ENCODE data around the gene ZNF174.

Gene ZNF174

DNA sequence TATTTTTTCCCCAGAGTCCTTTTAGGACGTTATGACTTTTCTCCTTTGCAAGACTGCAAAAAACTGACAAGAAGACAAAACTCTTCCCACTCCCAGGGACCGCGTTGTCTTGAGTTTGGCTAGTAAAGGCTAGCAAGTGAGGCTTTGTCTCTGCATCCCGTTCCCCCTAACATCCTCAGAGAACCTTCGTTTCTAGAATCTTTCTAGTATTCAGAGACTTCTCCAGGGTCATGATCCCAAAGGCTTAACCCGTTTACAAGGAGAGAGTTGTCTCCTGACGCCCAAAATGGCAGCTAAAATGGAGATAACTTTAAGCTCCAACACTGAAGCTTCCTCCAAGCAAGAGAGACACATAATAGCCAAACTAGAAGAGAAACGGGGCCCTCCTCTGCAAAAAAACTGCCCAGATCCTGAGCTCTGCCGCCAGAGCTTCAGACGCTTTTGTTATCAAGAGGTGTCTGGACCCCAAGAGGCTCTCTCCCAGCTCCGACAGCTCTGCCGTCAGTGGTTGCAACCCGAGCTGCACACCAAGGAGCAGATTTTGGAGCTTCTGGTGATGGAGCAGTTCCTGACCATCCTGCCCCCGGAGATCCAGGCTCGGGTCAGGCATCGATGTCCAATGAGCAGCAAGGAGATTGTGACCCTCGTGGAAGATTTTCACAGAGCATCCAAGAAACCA lies 843 bp downstream of the ZNF174 start:
- H3K27ac ChIP-seq = peak overlapping the region; percentile 75
- TF ChIP-seq, protein P1, sequence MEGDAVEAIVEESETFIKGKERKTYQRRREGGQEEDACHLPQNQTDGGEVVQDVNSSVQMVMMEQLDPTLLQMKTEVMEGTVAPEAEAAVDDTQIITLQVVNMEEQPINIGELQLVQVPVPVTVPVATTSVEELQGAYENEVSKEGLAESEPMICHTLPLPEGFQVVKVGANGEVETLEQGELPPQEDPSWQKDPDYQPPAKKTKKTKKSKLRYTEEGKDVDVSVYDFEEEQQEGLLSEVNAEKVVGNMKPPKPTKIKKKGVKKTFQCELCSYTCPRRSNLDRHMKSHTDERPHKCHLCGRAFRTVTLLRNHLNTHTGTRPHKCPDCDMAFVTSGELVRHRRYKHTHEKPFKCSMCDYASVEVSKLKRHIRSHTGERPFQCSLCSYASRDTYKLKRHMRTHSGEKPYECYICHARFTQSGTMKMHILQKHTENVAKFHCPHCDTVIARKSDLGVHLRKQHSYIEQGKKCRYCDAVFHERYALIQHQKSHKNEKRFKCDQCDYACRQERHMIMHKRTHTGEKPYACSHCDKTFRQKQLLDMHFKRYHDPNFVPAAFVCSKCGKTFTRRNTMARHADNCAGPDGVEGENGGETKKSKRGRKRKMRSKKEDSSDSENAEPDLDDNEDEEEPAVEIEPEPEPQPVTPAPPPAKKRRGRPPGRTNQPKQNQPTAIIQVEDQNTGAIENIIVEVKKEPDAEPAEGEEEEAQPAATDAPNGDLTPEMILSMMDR (conservative IDR thresholded peaks at IDR 0.05) = no peak

DNA sequence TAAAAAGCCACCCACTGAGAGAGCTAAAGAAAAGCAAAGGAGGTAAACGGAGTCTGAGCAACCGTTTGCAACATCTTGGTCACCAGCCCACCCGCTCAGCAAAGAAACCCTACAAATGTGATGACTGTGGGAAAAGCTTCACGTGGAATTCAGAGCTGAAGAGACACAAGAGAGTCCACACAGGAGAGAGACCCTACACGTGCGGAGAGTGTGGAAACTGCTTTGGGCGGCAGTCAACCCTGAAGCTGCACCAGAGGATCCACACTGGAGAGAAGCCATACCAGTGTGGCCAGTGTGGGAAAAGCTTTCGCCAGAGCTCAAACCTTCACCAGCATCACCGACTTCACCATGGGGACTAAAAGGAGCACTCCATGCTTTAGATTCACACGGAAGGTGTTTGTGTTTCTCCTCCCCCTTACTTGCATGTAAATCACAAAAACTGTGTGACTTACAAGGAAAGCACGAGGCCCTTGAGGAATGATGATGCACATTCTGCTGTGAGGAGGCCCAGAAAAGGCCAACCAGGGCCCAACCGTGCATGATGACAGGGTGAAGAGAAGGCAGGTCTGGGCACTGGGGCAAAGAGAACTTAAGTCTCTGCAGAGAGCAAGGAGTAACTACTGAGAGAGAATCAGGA lies 7.7 kb downstream of the ZNF174 start:
- H3K27ac ChIP-seq = no peak overlapping the region
- TF ChIP-seq, protein P1 (conservative IDR thresholded peaks at IDR 0.05) = no peak

DNA sequence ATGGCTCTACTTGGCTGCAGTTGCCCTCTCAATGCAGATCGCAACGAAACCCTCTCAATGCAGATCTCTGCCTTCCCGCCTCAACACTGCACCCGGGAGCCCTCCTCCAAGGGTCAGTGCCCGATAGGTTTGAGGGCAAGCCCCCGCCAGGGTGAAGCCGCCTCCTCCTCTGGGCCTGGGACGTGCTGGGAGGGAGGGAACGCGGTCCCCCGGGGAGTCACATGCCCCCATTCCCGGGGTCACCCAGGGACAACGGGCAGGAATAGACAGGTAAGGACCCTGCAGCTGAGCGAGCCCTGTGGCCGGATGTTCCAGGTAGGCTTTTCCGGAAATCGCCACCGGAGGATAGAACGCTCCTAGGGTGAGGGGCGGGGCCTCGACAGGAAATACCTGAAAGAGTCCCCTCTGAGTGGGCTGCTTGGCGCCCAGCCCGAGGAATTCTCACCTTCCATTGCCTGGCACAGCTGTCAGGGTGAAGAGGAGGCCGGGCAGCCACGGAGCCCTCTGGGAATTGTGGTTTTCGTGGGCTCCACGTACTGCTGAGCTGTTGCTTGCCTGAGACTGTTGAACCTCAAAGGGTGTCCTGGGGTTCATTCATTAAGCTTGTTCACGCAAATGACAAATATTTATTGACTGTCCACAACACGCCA lies 12.8 kb downstream of the ZNF174 start:
- TF ChIP-seq, protein P1 (conservative IDR thresholded peaks at IDR 0.05) = no peak
- H3K27ac ChIP-seq = no peak overlapping the region

DNA sequence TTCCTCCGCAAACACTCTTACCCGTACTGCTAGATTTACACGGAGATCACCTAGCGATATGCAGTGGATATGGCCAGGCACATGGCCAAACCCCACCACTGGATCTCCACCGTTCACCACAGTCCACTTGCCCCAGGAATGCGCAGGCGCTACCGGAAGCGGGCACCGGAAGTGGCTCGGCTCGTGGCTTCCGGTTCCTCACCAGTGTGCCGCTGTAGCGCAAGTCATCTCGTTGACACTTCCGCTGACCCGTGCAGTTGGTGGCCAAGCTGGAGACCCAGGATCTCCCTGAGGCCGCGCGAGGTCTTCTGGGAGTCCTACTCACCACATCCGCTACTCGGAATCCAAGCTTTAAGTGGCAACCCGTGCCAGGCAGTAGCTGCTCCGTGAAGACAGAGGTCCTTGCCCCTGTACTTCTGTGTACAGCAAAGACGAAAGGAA lies 30.8 kb downstream of the ZNF174 start:
- TF ChIP-seq, protein P1 (conservative IDR thresholded peaks at IDR 0.05) = no peak
- H3K27ac ChIP-seq = no peak overlapping the region

DNA sequence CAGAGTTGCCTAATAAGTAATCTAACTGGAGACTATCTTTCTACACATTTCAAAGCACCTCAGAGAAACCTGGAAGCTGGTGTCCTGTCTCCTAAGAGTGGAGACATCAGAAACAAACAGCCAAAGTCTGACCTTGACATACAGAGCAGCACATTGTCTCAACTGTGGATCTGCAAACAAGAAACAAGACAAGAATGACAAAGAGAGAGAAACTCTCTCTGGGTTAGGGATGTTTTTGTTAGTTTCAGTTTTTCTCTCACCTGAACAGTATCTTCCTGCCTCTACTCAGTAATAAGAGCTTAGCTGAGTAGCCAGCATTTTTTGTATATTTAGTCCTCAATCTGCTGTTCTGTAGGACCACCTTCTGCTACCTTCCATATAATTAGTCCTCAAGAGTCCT lies 33.4 kb downstream of the ZNF174 start:
- TF ChIP-seq, protein P1 (conservative IDR thresholded peaks at IDR 0.05) = no peak
- no peak overlapping the region for H3K27ac ChIP-seq

DNA sequence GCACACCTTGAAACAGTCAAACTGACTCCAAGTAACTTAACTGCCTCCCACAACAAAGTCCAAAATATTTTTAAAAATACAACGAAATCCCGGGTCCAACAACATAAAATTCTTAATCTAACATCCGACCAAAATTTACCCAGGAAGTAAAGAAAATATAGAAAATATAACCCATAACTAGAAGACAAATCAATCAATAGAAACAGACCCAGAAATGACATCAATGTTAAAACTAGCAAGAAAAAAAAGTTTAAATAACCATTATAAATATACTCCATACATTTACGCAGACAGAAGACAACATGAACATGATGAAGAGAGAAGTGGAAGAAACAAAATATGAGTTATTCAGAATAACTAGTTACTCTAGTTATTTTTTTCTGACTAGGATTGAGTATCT lies 38.6 kb downstream of the ZNF174 start:
- TF ChIP-seq, protein P1 (conservative IDR thresholded peaks at IDR 0.05) = no peak
- H3K27ac ChIP-seq = no peak overlapping the region

Data from VCaP (cell line).